Femur (tissue), 1 donor: ENCODE data around the gene NUAK1.
A peak's percentile ranks its signal among the peaks of the same experiment; 100 is the strongest.

Source experiments
- DNase-seq: peaks from one replicate; pipeline ENCODE4 v3.0.0-alpha.2; 2017

The NUAK1 gene

DNA sequence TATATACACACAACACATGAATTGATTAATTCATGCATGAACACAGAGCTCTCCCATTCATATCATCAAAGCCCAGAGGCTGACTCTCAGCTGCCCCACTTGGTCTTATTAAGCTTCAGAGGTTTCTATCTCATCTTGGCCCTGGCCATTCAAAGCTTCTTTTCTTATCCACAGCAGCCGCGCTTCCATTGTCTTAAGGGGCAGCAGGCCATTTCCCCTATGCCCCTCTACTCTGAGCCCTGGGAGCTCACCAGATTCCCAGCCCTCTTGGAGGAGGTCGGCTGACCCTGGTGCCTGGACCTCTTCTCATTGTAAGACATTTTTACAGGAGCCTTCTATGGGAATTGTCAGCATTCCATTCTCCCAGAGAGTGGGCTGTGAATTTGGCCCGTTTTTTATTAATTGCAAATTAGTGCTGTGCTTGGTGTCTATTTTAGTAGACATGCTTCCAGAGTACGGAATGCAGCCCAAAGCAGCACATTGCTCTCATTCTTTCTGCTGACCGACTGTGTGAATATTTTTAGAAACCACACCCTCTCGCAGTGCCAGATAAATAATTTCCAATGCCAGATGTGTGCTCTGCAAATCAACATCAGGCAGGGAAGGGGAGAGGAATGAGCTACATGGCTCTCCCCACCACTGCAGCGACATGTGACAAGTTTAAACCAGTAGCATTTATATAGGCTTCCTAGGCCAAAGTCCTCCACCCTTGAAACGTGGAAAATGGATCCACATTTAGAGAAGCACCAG is 58.5 kb downstream of the NUAK1 start:
- peak; percentile 55 for DNase-seq

DNA sequence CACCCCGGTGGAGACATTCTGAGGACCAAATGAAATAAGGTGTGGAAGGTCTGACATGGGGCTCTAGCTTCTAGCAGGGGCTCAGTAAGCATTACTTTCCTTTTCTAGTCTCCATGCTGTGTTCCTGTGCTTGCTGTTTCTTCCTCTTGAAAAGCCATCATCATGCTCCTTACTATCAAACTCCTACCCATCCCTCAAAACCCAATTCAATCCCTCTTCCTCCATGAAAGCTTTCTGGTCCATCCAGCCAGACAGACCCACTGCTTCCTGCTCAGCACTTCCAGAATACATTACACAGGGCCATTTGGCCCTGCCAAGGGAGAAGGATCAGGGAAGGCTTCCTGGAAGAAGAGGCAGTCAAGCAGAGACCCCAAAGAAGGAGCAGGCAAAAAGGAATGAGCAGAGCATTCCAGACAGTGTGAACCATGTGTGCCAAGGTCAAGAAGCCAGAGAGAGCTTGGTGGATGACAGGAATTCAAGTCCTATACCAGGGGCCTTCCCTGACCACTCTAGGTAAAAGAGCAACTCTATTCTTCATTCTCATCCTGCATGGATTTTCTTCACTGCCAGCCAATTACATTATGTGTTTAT is 59.5 kb downstream of the NUAK1 start:
- DNase-seq, result no peak

GRCh38 chr12:106078358-106079010 is 60.3 kb downstream of the NUAK1 start:
- no peak for DNase-seq

GRCh38 chr12:106074706-106075392 is 63.9 kb downstream of the NUAK1 start:
- DNase-seq, result no peak

GRCh38 chr12:106074361-106074705 is 64.4 kb downstream of the NUAK1 start:
- DNase-seq, result no peak

GRCh38 chr12:106073179-106073578 is 65.6 kb downstream of the NUAK1 start:
- DNase-seq, result no peak

GRCh38 chr12:106072751-106073150 is 66.0 kb downstream of the NUAK1 start:
- DNase-seq, result no peak

DNA sequence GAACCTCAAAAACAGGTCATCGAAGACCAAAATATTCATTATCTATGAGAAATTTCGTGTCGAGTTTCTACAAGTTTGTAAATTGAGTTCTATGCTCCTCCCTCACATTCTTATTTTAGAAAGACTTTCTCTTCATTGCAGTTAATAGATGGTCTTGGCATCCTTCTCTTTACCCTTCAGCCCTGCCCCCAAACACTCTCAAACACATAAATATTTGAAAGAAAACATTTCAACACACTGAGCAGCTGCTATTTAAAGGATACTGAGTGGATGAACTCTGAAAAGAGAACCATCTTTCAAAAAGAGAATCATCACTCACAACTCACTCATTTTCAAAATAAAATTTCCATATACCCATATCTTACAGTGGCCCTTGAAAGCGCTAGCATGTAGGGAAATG is 67.1 kb downstream of the NUAK1 start:
- no peak for DNase-seq

- no peak for DNase-seq
Measured at GRCh38 chr12:106070611-106071010, 68.1 kb downstream of the NUAK1 start.

- DNase-seq, result no peak
Measured at GRCh38 chr12:106070147-106070546, 68.6 kb downstream of the NUAK1 start.

DNA sequence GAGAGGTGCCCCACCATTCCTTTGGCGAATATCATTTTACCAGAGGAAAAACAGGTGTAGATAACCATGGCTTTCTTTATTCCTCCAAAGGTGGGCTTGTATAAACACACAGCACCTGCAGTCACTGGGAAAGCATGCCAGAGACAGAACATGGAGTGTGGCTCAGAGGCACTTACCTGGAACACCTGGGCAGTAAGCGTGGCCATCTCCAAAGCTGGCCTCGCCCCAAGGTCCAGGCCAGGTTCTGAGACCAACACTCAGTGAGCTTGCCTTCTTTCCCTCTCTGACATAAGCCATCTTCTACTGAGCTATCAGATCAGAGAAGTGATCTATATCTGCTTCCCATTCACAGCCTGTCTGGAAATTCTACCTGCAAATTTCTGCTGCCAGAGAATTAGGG is 70.5 kb downstream of the NUAK1 start:
- no peak for DNase-seq

GRCh38 chr12:106067606-106068205 is 71.0 kb downstream of the NUAK1 start:
- DNase-seq, result no peak

GRCh38 chr12:106066726-106067325 is 71.9 kb downstream of the NUAK1 start:
- no peak for DNase-seq

- no peak for DNase-seq
Measured at GRCh38 chr12:106066051-106066705, 72.6 kb downstream of the NUAK1 start.

GRCh38 chr12:106065506-106065905 is 73.2 kb downstream of the NUAK1 start:
- no peak for DNase-seq

- DNase-seq, result no peak
Measured at GRCh38 chr12:106064721-106065021, 74.1 kb downstream of the NUAK1 start.

GRCh38 chr12:106063826-106064720 is 74.7 kb downstream of the NUAK1 start:
- DNase-seq, result no peak

DNA sequence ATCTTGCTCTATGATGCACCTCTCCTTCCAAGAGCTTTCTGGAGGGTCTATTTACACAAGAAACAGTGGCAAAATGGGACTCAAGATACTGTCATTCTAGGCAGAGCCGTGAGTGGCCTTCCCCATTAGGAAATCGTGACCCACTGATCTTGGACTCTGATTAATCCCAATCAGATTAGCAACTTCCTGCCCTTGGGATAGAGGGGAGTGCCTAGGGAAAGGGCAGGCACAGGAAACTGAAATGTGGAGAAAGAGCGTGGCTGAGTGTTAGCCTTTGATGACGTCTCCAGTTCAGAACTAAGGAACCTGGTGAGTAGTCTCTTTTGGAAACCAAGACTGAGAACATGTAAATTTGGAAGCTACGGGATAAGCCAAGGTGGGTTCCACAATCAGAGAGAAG is 76.1 kb downstream of the NUAK1 start:
- no peak for DNase-seq

- DNase-seq, result no peak
Measured at GRCh38 chr12:106058256-106059182, 80.2 kb downstream of the NUAK1 start.

DNA sequence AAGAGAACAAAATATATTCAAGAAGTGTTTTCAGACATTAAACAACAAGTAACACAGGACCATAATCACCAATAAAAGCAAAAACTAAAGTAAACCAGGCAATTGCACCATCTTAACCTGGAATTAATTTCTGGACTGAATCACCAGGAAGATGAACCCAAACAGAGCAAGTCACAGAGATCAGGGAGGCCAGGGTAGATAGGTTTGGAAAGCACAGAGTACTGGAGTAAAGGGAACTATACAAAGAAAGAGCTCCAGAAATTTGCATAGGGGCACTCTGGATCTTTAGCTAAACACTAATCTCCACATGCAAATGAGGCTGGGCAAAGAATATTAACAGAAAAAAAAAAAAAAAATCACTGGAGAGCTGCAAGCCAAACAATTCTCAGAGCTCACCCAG is 84.7 kb downstream of the NUAK1 start:
- no peak for DNase-seq
